AG09309 (cell line): ENCODE measurements around the gene PCYT1A.
A peak's percentile ranks its signal among the peaks of the same experiment; 100 is the strongest.
"Not testable (repeated sequence)": the region's sequence is repeated elsewhere in the genome, so short reads cannot be mapped to it uniquely, and the experiment has no call there.

Experiments used
- DNase-seq: peaks from one replicate; pipeline ENCODE4 v3.0.0-alpha.2; 2010; ENCODE audit warnings: low read depth
- H3K4me3 ChIP-seq: 2 replicates; pipeline ENCODE4 v1.5.1; 2011; ENCODE audit warnings: mild to moderate bottlenecking, low read depth, low read length, moderate library complexity; ENCODE audit not compliant: control insufficient read depth
- CTCF ChIP-seq: IDR thresholded peaks from 2 replicates; pipeline ENCODE4 v1.5.1; 2011; ENCODE audit warnings: mild to moderate bottlenecking, low read depth, low read length, inconsistent platforms; ENCODE audit not compliant: insufficient read depth, control insufficient read depth; ENCODE audit errors: missing control alignments

PCYT1A gene

GRCh38 chr3:196315821-196316220 lies 28.3 kb upstream of the PCYT1A start:
- no peak overlapping the region for H3K4me3 ChIP-seq
- no peak for DNase-seq
- no peak for TF ChIP-seq CTCF

- no peak for DNase-seq
- no peak for TF ChIP-seq CTCF
- H3K4me3 ChIP-seq = no peak overlapping the region
Measured at GRCh38 chr3:196314597-196314996, 27.1 kb upstream of the PCYT1A start.

DNA sequence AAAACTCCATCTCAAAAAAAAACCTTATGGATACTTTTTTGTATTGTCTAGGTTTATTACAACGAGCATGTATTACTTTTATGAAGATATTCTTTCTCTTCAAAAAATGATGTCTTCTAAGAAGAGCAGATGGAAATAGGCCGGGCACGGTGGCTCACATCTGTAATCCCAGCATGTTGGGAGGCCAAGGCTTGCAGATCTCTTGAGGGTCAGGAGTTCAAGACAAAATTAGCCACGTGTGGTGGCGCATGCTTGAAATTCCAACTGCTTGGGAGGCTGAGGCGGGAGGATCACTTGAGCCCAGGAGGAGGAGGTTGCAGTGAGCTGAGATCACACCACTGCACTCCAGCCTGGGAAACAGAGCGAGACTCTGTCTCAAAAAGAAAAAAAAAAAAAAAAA lies 26.6 kb upstream of the PCYT1A start:
- DNase-seq, H3K4me3 ChIP-seq: not testable (repeated sequence)

GRCh38 chr3:196302960-196303359 lies 15.4 kb upstream of the PCYT1A start:
- DNase-seq, H3K4me3 ChIP-seq: not testable (repeated sequence)

GRCh38 chr3:196302551-196302950 lies 15.0 kb upstream of the PCYT1A start:
- H3K4me3 ChIP-seq, DNase-seq: not testable (repeated sequence)

DNA sequence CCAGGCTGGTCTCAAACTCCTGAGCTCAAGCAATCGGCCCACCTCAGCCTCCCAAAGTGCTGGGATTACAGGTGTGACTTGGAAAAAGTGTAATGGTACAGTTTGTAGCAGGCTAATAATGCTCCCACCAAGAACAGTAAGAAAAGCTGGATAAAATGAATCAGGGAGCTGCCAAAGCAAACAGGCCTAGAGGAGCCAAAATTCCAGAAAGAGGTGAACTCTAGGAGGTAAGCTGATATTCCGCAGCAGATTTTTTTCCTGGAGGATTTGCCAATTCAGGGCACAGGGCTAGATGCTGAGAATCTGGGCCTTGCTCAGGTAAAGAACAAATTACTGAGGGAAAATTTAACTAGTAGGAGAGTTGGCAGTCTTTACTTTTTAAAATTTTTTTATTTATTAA lies 11.0 kb upstream of the PCYT1A start:
- no peak for DNase-seq
- no peak overlapping the region for H3K4me3 ChIP-seq
- no peak for TF ChIP-seq CTCF

- DNase-seq = no peak
- H3K4me3 ChIP-seq = no peak overlapping the region
Measured at GRCh38 chr3:196292286-196292923, 4.9 kb upstream of the PCYT1A start.

GRCh38 chr3:196288141-196288460 lies 575 bp upstream of the PCYT1A start:
- DNase-seq = no peak
- TF ChIP-seq CTCF = no peak
- peak overlapping the region; percentile 100 for H3K4me3 ChIP-seq

More at GRCh38 chr3:196292286-196292923, 4.9 kb upstream of the PCYT1A start:
- no peak for TF ChIP-seq CTCF
